Small intestine (tissue), 7 donors: ENCODE measurements around the gene EPS15. TPM values are rescaled to one million over a fixed set of nuclear protein-coding genes. Genes with fewer than 3 reads are reported as not detected.
A peak's percentile ranks its signal among the peaks of the same experiment; 100 is the strongest.
"Not testable (repeated sequence)": the region's sequence is repeated elsewhere in the genome, so short reads cannot be mapped to it uniquely, and the experiment has no call there.

Experiments
- DNase-seq, 2 donors: peaks; one replicate each; pipeline versions ENCODE4 v3.0.0 to v3.0.0-alpha.2; 2013
- FAIRE-seq: peaks from 2 replicates; lab custom pipeline; 2012; peaks lifted over from hg19 to GRCh38; lab: Jason Lieb, UNC
- H3K27ac ChIP-seq, 3 donors: one replicate each; pipeline ENCODE4 v1.5.1; 2013; ENCODE audit warnings: low read length in 2 of 3, mild to moderate bottlenecking in 2 of 3, control low read depth in 1 of 3, inconsistent platforms in 1 of 3, low read depth in 1 of 3, moderate library complexity in 1 of 3
- H3K27me3 ChIP-seq, 3 donors: one replicate each; pipeline ENCODE4 v1.6.1; 2013; ENCODE audit warnings: low read length in 3 of 3, inconsistent platforms in 1 of 3; ENCODE audit not compliant: control insufficient read depth in 3 of 3, insufficient read depth in 3 of 3
- H3K36me3 ChIP-seq, 3 donors: one replicate each; pipeline ENCODE4 v1.6.1; 2013; ENCODE audit warnings: low read length in 3 of 3, inconsistent platforms in 1 of 3, low read depth in 1 of 3, mild to moderate bottlenecking in 1 of 3, moderate library complexity in 1 of 3; ENCODE audit not compliant: control insufficient read depth in 3 of 3, insufficient read depth in 2 of 3
- H3K4me1 ChIP-seq, 3 donors: one replicate each; pipeline ENCODE4 v1.6.1; 2013; ENCODE audit warnings: low read length in 2 of 3, inconsistent platforms in 1 of 3, low read depth in 1 of 3, mild to moderate bottlenecking in 1 of 3, moderate library complexity in 1 of 3; ENCODE audit not compliant: control insufficient read depth in 3 of 3, insufficient read depth in 2 of 3
- H3K4me3 ChIP-seq, 3 donors: one replicate each; pipeline ENCODE4 v1.5.1; 2013; ENCODE audit warnings: low read length in 3 of 3, control low read depth in 1 of 3, inconsistent platforms in 1 of 3, low read depth in 1 of 3, mild to moderate bottlenecking in 1 of 3, moderate library complexity in 1 of 3
- H3K9me3 ChIP-seq, 2 donors: one replicate each; pipeline ENCODE4 v1.6.1; 2013; ENCODE audit warnings: low read depth in 1 of 2, low read length in 1 of 2; ENCODE audit not compliant: control insufficient read depth in 2 of 2, insufficient read depth in 1 of 2
- WGBS, 3 donors: extraction: QIAGEN DNeasy Blood & Tissue Kit; methylation state at CpG; one replicate each; pipeline ENCODE4 v1.1.7; 2013; 5-methylcytosine and 5-hydroxymethylcytosine counted together
- polyA plus RNA-seq, 4 donors: library from polyadenylated mRNA; stranded (reverse) in 3 of 4; unstranded in 1 of 4; fragments of 200-250 nt in 3 of 4; fragments of 120-200 nt in 1 of 4; gene quantifications; one replicate each; pipeline versions ENCODE4 v1.2.1 to v1.2.3, GENCODE V29; 2013
- donor health status: healthy with polysubstance abuse.
- donor health status: control.
- donor health status: control.
- donor health status: Bipolar disorder and iron deficiency.
- donor health status: healthy.

Gene EPS15
- polyA plus RNA-seq, 4 donors: 14.1 to 29.4 (median 15.2) TPM

DNA sequence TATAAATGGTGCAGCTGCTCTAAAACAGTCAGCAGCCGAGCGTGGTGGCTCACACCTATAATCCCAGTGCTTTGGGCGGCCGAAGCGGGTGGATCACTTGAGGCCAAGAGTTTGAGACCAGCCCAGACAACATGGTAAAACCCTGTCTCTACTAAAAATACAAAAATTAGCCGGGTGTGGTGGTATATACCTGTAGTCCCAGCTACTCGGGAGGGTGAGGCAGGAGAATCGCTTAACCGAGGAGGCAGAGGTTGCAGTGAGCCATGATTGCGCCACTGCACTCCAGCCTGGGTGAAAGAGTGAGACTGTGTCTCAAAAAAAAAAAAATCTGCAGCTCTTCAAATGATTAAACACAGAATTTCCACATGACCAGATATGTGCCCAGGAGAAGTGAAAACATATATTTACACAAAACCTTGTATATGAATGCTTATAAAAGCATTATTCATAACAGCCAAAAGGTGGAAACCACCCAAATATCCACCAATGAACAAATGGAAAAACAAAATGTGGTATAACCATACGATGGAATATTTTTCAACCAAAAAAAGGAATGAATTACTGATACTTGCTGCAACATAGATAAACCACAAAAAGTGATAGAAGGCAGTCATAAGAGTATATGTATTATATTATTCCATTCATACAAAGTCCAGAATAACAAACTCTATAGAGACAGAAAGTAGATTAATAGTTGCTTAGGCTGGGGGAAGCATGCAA is 14.1 kb downstream of the EPS15 start:
- Histone ChIP-seq H3K27ac (no peak overlapping the region), H3K27me3 (no peaks in the 10 kb centered on the region), H3K36me3 (peaks cover 0 to 25% (median 0%) of the 10 kb centered on the region in 3 donors), H3K4me3 (no peak overlapping the region), H3K9me3 (peaks cover 0 to 3% of the 10 kb centered on the region in 2 donors), H3K4me1 (peaks cover 0 to 3% (median 2%) of the 10 kb centered on the region in 3 donors)
- no peak for DNase-seq
- WGBS, 3 donors: 73 to 91% (median 88%) methylated on average over 11 of the region's 11 CpGs
- FAIRE-seq: no peak

DNA sequence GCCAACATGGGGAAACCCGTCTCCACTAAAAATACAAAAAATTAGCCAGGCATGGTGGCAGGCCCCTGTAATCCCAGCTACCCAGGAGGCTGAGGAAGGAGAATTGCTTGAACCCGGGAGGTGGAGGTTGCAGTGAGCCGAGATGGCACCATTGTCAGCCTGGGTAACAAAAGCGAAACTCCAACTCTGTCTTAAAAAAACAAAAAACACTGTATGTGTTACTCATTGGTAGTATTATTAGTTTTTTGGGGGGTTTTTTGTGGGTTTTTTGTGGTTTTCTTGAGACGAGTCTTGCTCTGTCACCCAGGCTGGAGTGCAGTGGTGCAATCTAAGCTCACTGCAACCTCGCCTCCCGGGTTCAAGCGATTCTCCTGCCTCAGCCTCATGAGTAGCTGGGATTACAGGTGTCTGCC is 17.8 kb downstream of the EPS15 start:
- H3K4me1 ChIP-seq, H3K27me3 ChIP-seq, H3K4me3 ChIP-seq, H3K27ac ChIP-seq, FAIRE-seq, H3K9me3 ChIP-seq, DNase-seq: not testable (repeated sequence)
- H3K36me3 ChIP-seq: peaks cover 0 to 25% (median 2%) of the 10 kb centered on the region in 3 donors
- 73 to 85% (median 83%) methylated on average over 8 of the region's 8 CpGs for WGBS, 3 donors

DNA sequence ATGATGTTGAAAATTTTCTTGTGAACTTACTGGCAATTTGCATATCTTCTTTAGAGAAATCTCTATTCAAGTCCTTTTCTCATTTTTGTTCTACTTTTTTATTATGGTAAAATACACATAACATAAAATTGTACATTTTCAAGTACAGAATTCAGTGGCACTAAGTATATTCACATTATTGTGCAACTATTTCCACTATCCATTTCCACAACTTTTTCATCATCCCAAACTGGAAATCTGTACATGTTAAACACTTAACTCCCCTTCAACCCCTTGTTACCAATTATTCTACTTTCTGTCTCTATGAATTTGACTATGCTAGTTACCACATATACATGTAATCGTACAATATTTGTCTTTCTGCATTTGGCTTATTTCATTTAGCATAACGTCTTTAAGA is 19.4 kb downstream of the EPS15 start:
- WGBS, 3 donors: 89 to 95% (median 94%) methylated on average over 2 of the region's 2 CpGs
- H3K27ac ChIP-seq: no peak overlapping the region
- H3K9me3 ChIP-seq: peaks cover 0 to 3% of the 10 kb centered on the region in 2 donors
- H3K36me3 ChIP-seq: peaks cover 0 to 20% (median 2%) of the 10 kb centered on the region in 3 donors
- no peak overlapping the region for H3K4me3 ChIP-seq
- no peaks in the 10 kb centered on the region for H3K27me3 ChIP-seq
- DNase-seq: no peak
- peaks cover 0 to 6% (median 4%) of the 10 kb centered on the region in 3 donors for H3K4me1 ChIP-seq
- FAIRE-seq: no peak

DNA sequence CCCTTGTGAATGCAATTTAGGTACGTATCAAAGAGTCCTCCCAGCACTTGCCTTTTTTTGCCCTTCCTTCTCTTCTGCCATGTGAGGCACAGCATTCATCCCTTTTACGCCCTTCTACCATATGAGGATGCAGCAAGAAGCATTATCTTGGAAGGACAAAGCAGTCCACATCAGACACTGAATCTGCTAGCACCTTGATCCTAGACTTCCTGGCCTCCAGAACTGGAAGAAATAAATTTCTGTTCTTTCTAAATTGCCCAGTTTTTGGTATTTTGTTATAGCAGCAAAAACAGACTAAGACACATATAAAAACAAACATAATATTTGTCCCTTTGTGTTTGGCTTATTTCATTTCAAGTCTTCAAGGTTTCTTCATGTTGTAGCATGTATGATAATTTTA is 20.1 kb downstream of the EPS15 start:
- peaks cover 0 to 16% (median 2%) of the 10 kb centered on the region in 3 donors for H3K36me3 ChIP-seq
- WGBS, 3 donors: 67 to 84% (median 83%) methylated on average over 2 of the region's 2 CpGs
- no peak overlapping the region for H3K27ac ChIP-seq
- no peak overlapping the region for H3K4me3 ChIP-seq
- peaks cover 0 to 12% (median 7%) of the 10 kb centered on the region in 3 donors for H3K4me1 ChIP-seq
- H3K27me3 ChIP-seq: no peaks in the 10 kb centered on the region
- no peak for DNase-seq
- no peak for FAIRE-seq
- no peaks in the 10 kb centered on the region for H3K9me3 ChIP-seq

DNA sequence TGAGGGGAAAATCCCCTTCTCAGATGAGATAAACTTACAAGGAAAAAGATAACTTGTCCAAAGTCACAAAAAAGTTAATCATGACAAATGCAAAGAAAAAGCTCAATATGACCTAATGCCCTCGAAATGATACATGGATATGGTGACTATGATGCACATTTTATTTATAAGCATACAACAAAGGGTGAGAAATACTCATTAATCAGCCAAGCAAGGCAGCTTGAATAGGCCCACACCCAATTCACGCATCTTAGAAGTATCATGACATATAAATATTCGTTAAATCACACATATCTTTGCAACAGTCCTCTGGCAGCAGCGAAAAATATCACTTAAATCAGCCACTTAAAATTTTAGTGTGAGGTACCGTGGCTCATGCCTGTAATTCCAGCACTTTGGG is 21.7 kb downstream of the EPS15 start:
- no peaks in the 10 kb centered on the region for H3K9me3 ChIP-seq
- no peak overlapping the region for H3K4me3 ChIP-seq
- H3K4me1 ChIP-seq: peaks cover 2 to 12% (median 7%) of the 10 kb centered on the region in 3 donors
- WGBS, 3 donors: 94 to 97% (median 95%) methylated on average over 5 of the region's 5 CpGs
- H3K27me3 ChIP-seq: no peaks in the 10 kb centered on the region
- DNase-seq (no peak), FAIRE-seq (no peak)
- peaks cover 0 to 8% (median 2%) of the 10 kb centered on the region in 3 donors for H3K36me3 ChIP-seq
- H3K27ac ChIP-seq: no peak overlapping the region

DNA sequence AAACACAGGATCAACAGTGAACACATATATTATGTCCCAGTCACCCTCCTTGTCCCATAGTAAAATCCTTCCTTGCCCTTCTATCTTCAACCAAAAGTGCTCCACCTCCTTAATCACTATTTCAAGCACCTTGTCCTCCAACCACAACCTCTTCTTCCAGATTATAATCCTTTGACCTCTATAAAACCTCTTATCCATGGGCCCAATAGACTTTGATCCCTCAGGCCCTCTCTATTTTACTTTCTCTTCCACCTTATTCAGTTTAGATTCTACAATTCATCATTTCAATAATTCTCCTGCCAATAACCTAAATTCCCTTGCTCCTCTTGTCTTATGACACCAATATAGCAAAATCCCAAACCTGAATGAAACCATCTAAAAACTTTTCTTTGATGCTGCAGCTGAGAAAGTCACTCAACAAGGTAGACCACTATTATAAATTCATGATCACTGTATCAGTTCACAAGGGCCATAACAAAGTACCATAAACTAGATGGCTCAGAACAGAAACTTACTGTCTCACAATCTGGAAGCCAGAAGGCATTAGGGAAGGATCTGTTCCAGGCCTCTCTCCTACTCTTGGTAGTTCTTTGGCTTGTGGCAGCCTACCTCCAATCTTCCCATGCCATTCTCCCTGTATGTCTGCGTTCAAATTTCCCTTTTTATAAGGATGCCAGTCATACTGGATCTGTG is 24.8 kb downstream of the EPS15 start:
- no peak for FAIRE-seq
- Histone ChIP-seq H3K27me3 (no peaks in the 10 kb centered on the region), H3K27ac (peak overlapping the region; percentile 27 to 50 (median 47)), H3K36me3 (peaks cover 0 to 3% (median under 1%) of the 10 kb centered on the region in 3 donors), H3K4me1 (peaks cover 10 to 19% (median 13%) of the 10 kb centered on the region in 3 donors), H3K4me3 (no peak overlapping the region), H3K9me3 (no peaks in the 10 kb centered on the region)
- peak; percentile 42 to 74 for DNase-seq
- WGBS, 3 donors: 45 to 86% (median 62%) methylated on average over 1 of the region's 1 CpG

DNA sequence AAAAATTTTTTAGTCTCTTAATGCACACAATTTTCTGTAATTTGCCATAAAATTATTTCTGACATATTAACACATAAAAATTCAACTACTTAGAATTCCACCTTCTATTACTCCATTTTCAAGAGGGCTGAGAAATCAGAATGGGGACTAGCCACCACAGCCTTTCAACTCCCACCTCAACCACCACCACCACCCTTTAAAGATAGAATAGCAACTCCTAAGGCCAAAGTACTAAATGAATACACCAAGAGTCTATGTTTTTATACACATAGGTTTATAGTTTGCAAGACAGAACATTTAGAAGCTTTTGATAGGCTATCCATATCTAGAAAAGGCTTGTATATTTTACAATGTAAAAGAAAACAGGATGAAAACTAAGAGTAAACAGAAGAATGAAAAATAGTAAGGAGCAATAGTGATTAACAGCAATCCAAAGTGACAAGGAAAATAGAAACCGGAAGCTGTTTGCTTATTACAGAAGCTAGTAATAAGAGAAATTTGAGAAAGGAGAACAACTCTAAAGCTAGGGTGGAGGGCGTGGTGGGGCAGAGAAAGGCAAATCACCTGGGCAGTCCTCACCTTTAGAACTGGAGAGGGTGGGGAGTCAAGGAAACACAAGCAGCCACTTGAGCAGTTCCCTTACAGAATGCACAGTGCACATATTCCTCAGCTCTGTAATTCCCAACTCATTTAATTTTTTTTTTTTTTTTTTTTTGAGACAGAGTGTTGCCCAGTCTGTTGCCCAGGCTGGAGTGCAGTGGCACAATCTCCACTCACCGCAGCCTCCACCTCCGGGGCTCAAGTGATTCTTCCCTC is 27.7 kb downstream of the EPS15 start:
- 26 to 51% (median 42%) methylated on average over 4 of the region's 4 CpGs for WGBS, 3 donors
- Histone ChIP-seq H3K4me3 (no peak overlapping the region), H3K9me3 (no peaks in the 10 kb centered on the region), H3K4me1 (peaks cover 10 to 22% (median 18%) of the 10 kb centered on the region in 3 donors), H3K27me3 (no peaks in the 10 kb centered on the region), H3K27ac (peak overlapping the region; percentile 9 to 68 (median 62)), H3K36me3 (peaks cover 0 to 7% (median 0%) of the 10 kb centered on the region in 3 donors)
- DNase-seq: peak; percentile 46 to 67
- FAIRE-seq: no peak

DNA sequence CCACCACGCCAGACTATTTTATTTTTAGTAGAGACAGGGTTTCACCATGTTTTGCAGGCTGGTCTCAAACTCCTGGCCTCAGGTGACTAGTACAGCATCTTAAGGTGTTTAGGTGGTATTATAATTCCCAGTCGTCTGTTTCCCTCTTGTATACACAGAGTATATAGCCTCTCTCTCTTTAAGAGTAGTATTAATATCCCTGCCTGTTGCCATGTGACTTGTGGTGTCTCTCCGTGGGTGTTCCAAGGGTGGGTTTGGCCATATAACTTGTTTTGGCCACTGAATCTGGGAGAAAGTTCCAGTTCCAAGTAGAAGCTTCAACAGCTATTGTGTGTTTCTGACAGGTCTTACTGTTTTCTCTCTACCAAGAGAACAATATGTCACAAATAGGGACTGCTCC is 29.6 kb downstream of the EPS15 start:
- no peaks in the 10 kb centered on the region for H3K27me3 ChIP-seq
- FAIRE-seq: no peak
- WGBS, 3 donors: 80 to 88% (median 87%) methylated on average over 3 of the region's 3 CpGs
- H3K4me3 ChIP-seq: no peak overlapping the region
- H3K4me1 ChIP-seq: peaks cover 10 to 16% (median 12%) of the 10 kb centered on the region in 3 donors
- H3K27ac ChIP-seq: no peak overlapping the region
- H3K9me3 ChIP-seq: no peaks in the 10 kb centered on the region
- DNase-seq: no peak
- peaks cover 0 to 7% (median 0%) of the 10 kb centered on the region in 3 donors for H3K36me3 ChIP-seq
